HG02840 (cell line): ENCODE results near the gene RAB25.
"Not testable (repeated sequence)": the region's sequence is repeated elsewhere in the genome, so short reads cannot be mapped to it uniquely, and the experiment has no call there.

Source experiments
- ATAC-seq: cut with Tn5 transposase; IDR thresholded peaks from one replicate; pipeline ENCODE4 v1.9.1; 2021; ENCODE audit warnings: mild to moderate bottlenecking, moderate library complexity, moderate number of reproducible peaks; ENCODE audit not compliant: unreplicated experiment, low FRiP score

The RAB25 gene

GRCh38 chr1:156053768-156054499, 7.0 kb upstream of the RAB25 start, which contains the start of gene UBQLN4:
UBQLN4 (minus strand) TSS chr1:156053798; CDS start chr1:156053701, 97 bp downstream.
- no peak for ATAC-seq

- ATAC-seq = peak; percentile 76
These were observed 6.3 kb upstream of the RAB25 start, which contains the start of gene LAMTOR2 for GRCh38 chr1:156054500-156055280. LAMTOR2 (plus strand) TSS chr1:156054782; CDS start chr1:156054890, 108 bp downstream.

GRCh38 chr1:156055281-156056048, 5.5 kb upstream of the RAB25 start:
- no peak for ATAC-seq

- no peak for ATAC-seq
These were observed 4.6 kb upstream of the RAB25 start for GRCh38 chr1:156056326-156056849.

- ATAC-seq = no peak
These were observed 1.2 kb downstream of the RAB25 start for GRCh38 chr1:156062189-156062588.

GRCh38 chr1:156063997-156064285, 3.0 kb downstream of the RAB25 start:
- no peak for ATAC-seq

- ATAC-seq = no peak
These were observed 3.7 kb downstream of the RAB25 start for GRCh38 chr1:156064615-156065014.

- no peak for ATAC-seq
These were observed 4.3 kb downstream of the RAB25 start for GRCh38 chr1:156065212-156065611.

GRCh38 chr1:156065871-156066270, 4.9 kb downstream of the RAB25 start:
- no peak for ATAC-seq

GRCh38 chr1:156067262-156067661, 6.3 kb downstream of the RAB25 start:
- no peak for ATAC-seq

- no peak for ATAC-seq
These were observed 8.8 kb downstream of the RAB25 start for GRCh38 chr1:156069490-156070455.

GRCh38 chr1:156070548-156070947, 9.6 kb downstream of the RAB25 start:
- no peak for ATAC-seq

- ATAC-seq = not testable (repeated sequence)
These were observed 10.4 kb downstream of the RAB25 start for GRCh38 chr1:156071332-156071816.

GRCh38 chr1:156072251-156072650, 11.3 kb downstream of the RAB25 start:
- ATAC-seq = no peak

GRCh38 chr1:156073110-156073687, 12.2 kb downstream of the RAB25 start:
- ATAC-seq = no peak

- no peak for ATAC-seq
These were observed 12.8 kb downstream of the RAB25 start for GRCh38 chr1:156073740-156074139.

- ATAC-seq = no peak
These were observed 13.7 kb downstream of the RAB25 start for GRCh38 chr1:156074661-156075060.

GRCh38 chr1:156075162-156075561, 14.2 kb downstream of the RAB25 start:
- no peak for ATAC-seq

GRCh38 chr1:156075775-156076204, 14.8 kb downstream of the RAB25 start:
- ATAC-seq = no peak
